ENCODE measurements around the gene NUMA1.

NUMA1 gene

GRCh38 chr11:72012897-72013721, 67.2 kb downstream of the NUMA1 start:
- TF ChIP-seq CTCF (IDR thresholded peaks at IDR 0.05) = no peak; the same call in 1 of the 2 replicates

- no peak for TF ChIP-seq CTCF (IDR thresholded peaks at IDR 0.05)
These were observed 68.2 kb downstream of the NUMA1 start for GRCh38 chr11:72012091-72012630.

DNA sequence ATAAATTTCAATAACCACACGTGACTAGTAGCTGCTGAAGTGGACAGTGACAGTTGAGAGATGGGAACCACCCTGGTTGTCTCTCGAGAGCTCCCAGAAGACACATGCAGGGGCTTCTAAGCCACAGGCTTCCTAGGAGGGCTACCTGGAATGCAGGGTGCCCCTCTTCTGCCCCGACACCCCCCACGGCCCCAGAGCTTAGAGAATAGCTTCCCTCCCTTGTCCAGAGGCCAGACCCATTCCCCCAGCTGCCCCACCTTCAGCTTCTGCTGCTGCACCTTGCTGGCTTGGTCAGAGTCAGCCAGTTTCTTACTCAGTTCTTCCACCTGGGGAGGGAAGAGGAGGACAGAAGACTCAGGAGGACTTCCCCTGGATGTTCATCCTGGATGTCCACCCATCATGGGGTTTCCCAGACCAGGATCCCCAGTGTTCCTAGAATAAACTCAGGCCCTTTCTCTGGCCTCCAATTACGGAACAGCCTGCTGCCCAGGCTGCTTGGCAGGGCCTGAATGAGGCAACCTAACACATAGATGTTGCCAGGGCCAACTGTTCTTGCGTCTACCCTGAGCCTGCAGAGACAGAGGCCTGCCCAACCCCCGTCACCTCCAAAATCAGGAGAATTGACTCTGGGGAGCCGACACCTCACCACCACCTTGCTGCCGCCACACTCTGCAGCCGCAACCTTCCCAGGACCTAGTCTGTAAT, 69.7 kb downstream of the NUMA1 start:
- TF ChIP-seq CTCF (IDR thresholded peaks at IDR 0.05) = no peak

GRCh38 chr11:72009156-72009555, 71.2 kb downstream of the NUMA1 start:
- no peak for TF ChIP-seq CTCF (IDR thresholded peaks at IDR 0.05)

DNA sequence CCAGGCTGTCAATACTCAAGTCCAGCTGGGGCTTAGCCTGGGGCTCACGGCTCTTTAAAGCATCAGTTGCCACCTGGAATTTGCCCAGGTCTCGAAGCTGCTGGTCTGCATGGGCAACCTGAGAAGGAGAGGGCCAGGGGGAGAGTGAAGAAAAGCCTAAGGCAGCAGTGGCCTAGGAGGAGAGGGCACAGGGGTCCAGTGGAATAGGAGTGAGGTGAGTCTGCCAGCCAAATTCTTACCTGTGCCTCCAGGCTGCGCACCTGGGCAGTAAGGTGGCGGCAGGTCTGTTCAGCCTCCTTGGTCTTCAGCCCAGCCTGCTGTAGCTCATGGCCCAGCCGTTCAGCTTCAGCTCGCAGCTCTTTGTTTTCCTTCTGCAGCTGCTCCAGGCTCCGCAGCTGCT, 71.6 kb downstream of the NUMA1 start:
- no peak for TF ChIP-seq CTCF (IDR thresholded peaks at IDR 0.05)

DNA sequence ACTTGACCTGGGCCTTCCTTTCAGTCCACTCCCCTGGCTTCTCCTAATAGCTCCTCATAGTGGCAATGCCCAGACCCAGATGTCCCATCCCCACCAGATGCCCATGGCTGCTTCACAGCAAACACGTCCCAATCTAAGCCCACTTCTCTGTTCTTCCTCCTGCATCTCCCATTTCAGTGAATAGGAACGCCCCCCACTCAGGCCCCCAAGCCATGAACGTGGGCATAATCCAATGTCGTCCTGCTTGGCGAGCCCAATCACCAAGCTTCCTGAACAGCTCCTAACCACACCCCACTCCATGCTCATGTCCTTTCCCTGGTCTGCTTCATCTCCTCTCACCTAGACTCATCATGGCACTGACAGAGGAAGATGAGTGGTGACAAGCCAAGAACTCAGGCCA, 72.8 kb downstream of the NUMA1 start:
- no peak for TF ChIP-seq CTCF (IDR thresholded peaks at IDR 0.05)

GRCh38 chr11:72007089-72007476, 73.3 kb downstream of the NUMA1 start:
- no peak for TF ChIP-seq CTCF (IDR thresholded peaks at IDR 0.05)
